Measurements from ENCODE around the gene SERPINB1. TPM values are rescaled to one million over a fixed set of nuclear protein-coding genes. Genes with fewer than 3 reads are reported as not detected.
A peak's percentile ranks its signal among the peaks of the same experiment; 100 is the strongest.
"Not testable (repeated sequence)": the region's sequence is repeated elsewhere in the genome, so short reads cannot be mapped to it uniquely, and the experiment has no call there.

The SERPINB1 gene
- total RNA-seq, 1 experiment from 2014 or later = 0.22 TPM

DNA sequence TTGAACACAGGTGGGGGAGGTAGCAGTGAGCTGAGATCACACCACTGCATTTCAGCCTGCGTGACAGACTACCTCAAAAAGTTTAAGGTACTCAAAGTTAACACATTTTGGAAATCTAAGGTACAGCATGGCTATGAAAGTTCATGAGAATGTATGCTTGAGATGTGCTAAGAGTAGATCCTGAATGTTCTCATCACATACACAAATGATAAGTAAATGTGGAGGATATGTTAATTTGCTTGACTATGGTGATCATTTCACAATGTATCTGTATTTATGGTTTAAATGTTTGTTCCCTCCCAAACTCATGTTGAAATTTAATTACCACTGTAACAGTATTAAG, 20.1 kb upstream of the SERPINB1 start:
- H2AFZ ChIP-seq (ENCODE audit: low read length) = no peak overlapping the region
- peak; percentile 59 for DNase-seq
- H3K4me3 ChIP-seq (ENCODE audit: low read length) = peak overlapping the region; percentile 42; the same call in 1 of the 2 replicates

GRCh38 chr6:2861060-2861821, 19.6 kb upstream of the SERPINB1 start:
- Histone ChIP-seq H3K4me1 (ENCODE audit: low read length) (peaks cover 72% of the 10 kb centered on the region), H3K36me3 (ENCODE audit: insufficient read depth, low read length) (no peaks in the 10 kb centered on the region), H3K27ac (ENCODE audit: low read length) (peak overlapping the region; percentile 99), H3K9me3 (ENCODE audit: low read length) (no peaks in the 10 kb centered on the region), H4K20me1 (ENCODE audit: insufficient read depth, low read depth, low read length) (no peaks in the 10 kb centered on the region), H3K79me2 (ENCODE audit: low read length) (no peaks in the 10 kb centered on the region), H2AFZ (ENCODE audit: low read length) (no peak overlapping the region), H3K27me3 (ENCODE audit: low read length) (no peaks in the 10 kb centered on the region), H3K9me2 (replicated peaks; ENCODE audit: insufficient read depth, low read length) (no peaks in the 10 kb centered on the region), H3K9ac (ENCODE audit: low read length) (peak overlapping the region; percentile 62), H3K4me2 (ENCODE audit: low read depth, low read length, poor library complexity, severe bottlenecking) (peak overlapping the region; percentile 71), H3K4me3 (ENCODE audit: low read length) (peak overlapping the region; percentile 28; the same call in 1 of the 2 replicates)
- peak; percentile 60 for DNase-seq

More for the DNA sequence above, 20.1 kb upstream of the SERPINB1 start:
- Histone ChIP-seq H4K20me1 (ENCODE audit: insufficient read depth, low read depth, low read length) (no peaks in the 10 kb centered on the region), H3K27me3 (ENCODE audit: low read length) (no peaks in the 10 kb centered on the region), H3K9me3 (ENCODE audit: low read length) (no peaks in the 10 kb centered on the region), H3K4me1 (ENCODE audit: low read length) (peaks cover 78% of the 10 kb centered on the region), H3K9me2 (replicated peaks; ENCODE audit: insufficient read depth, low read length) (no peaks in the 10 kb centered on the region), H3K27ac (ENCODE audit: low read length) (peak overlapping the region; percentile 99), H3K36me3 (ENCODE audit: insufficient read depth, low read length) (no peaks in the 10 kb centered on the region), H3K79me2 (ENCODE audit: low read length) (no peaks in the 10 kb centered on the region), H3K4me2 (ENCODE audit: low read depth, low read length, poor library complexity, severe bottlenecking) (peak overlapping the region; percentile 71), H3K9ac (ENCODE audit: low read length) (peak overlapping the region; percentile 62)

DNA sequence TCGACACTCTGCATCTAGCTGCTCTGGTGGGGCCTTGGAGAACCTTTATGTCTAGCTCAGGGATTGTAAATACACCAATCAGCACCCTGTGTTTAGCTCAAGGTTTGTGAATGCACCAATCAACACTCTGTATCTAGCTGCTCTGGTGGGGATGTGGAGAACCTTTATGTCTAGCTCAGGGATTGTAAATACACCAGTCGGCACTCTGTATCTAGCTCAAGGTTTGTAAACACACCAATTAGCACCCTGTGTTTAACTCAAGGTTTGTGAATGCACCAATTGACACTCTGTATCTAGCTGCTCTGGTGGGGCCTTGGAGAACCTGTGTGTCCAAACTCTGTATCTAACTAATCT, 19.0 kb upstream of the SERPINB1 start:
- H3K9me2 ChIP-seq (replicated peaks; ENCODE audit: insufficient read depth, low read length); DNase-seq; H3K4me2 ChIP-seq (ENCODE audit: low read depth, low read length, poor library complexity, severe bottlenecking); H3K79me2 ChIP-seq (ENCODE audit: low read length); H3K27me3 ChIP-seq (ENCODE audit: low read length); H3K9me3 ChIP-seq (ENCODE audit: low read length); H3K4me3 ChIP-seq (ENCODE audit: low read length); H4K20me1 ChIP-seq (ENCODE audit: insufficient read depth, low read depth, low read length); H2AFZ ChIP-seq (ENCODE audit: low read length); H3K9ac ChIP-seq (ENCODE audit: low read length); H3K36me3 ChIP-seq (ENCODE audit: insufficient read depth, low read length): not testable (repeated sequence)
- Histone ChIP-seq H3K27ac (ENCODE audit: low read length) (0 out of 2 replicates have a peak overlapping the region, but pooled peaks have one; percentile 44), H3K4me1 (ENCODE audit: low read length) (peaks cover 69% of the 10 kb centered on the region)

GRCh38 chr6:2859798-2860705, 18.4 kb upstream of the SERPINB1 start:
- H3K9me3 ChIP-seq (ENCODE audit: low read length); H3K4me2 ChIP-seq (ENCODE audit: low read depth, low read length, poor library complexity, severe bottlenecking); H3K4me3 ChIP-seq (ENCODE audit: low read length); H3K9ac ChIP-seq (ENCODE audit: low read length); DNase-seq; H2AFZ ChIP-seq (ENCODE audit: low read length); H3K27me3 ChIP-seq (ENCODE audit: low read length); H3K9me2 ChIP-seq (replicated peaks; ENCODE audit: insufficient read depth, low read length); H4K20me1 ChIP-seq (ENCODE audit: insufficient read depth, low read depth, low read length); H3K36me3 ChIP-seq (ENCODE audit: insufficient read depth, low read length); H3K79me2 ChIP-seq (ENCODE audit: low read length): not testable (repeated sequence)
- H3K27ac ChIP-seq (ENCODE audit: low read length) = peak overlapping the region; percentile 77
- H3K4me1 ChIP-seq (ENCODE audit: low read length) = peaks cover 71% of the 10 kb centered on the region

DNA sequence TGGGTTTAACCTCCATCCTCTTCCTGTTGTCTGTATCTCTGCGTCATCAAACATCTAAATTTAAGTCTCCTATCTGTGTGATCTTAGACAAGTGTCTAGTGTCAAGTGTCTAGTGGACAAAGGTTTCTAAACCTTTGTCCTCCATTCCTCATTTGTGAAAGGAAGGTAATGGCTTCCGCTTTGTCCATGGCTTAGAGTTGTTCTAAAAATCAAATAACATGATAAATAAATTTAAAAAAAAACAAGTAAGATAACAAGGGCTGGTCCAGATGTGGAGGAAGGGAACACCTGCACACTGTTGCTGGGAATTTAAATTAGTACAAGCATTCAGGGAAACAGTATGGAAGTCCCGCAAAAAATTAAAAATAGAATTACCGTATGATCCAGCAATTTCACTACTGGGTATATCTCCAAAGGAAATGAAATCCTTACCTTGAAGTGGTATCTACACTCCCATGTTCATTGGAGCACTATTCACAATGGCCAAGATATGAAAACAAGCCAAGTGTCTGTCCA, 17.6 kb upstream of the SERPINB1 start:
- Histone ChIP-seq H3K27ac (ENCODE audit: low read length) (peak overlapping the region; percentile 77), H2AFZ (ENCODE audit: low read length) (peak overlapping the region; percentile 23), H3K79me2 (ENCODE audit: low read length) (no peaks in the 10 kb centered on the region), H3K9me3 (ENCODE audit: low read length) (no peaks in the 10 kb centered on the region), H3K36me3 (ENCODE audit: insufficient read depth, low read length) (no peaks in the 10 kb centered on the region), H3K4me3 (ENCODE audit: low read length) (no peak overlapping the region), H3K4me2 (ENCODE audit: low read depth, low read length, poor library complexity, severe bottlenecking) (peak overlapping the region; percentile 35), H3K27me3 (ENCODE audit: low read length) (no peaks in the 10 kb centered on the region), H3K4me1 (ENCODE audit: low read length) (peaks cover 71% of the 10 kb centered on the region), H3K9ac (ENCODE audit: low read length) (peak overlapping the region; percentile 40), H4K20me1 (ENCODE audit: insufficient read depth, low read depth, low read length) (no peaks in the 10 kb centered on the region), H3K9me2 (replicated peaks; ENCODE audit: insufficient read depth, low read length) (no peaks in the 10 kb centered on the region)
- no peak for DNase-seq

GRCh38 chr6:2857580-2858337, 16.1 kb upstream of the SERPINB1 start:
- peak overlapping the region; percentile 65; the same call in 1 of the 2 replicates for H2AFZ ChIP-seq (ENCODE audit: low read length)
- no peaks in the 10 kb centered on the region for H3K9me2 ChIP-seq (replicated peaks; ENCODE audit: insufficient read depth, low read length)
- H3K4me2 ChIP-seq (ENCODE audit: low read depth, low read length, poor library complexity, severe bottlenecking) = peak overlapping the region; percentile 35
- H3K27me3 ChIP-seq (ENCODE audit: low read length) = no peaks in the 10 kb centered on the region
- H3K27ac ChIP-seq (ENCODE audit: low read length) = peak overlapping the region; percentile 77
- peaks cover 67% of the 10 kb centered on the region for H3K4me1 ChIP-seq (ENCODE audit: low read length)
- H3K9me3 ChIP-seq (ENCODE audit: low read length) = no peaks in the 10 kb centered on the region
- no peaks in the 10 kb centered on the region for H3K36me3 ChIP-seq (ENCODE audit: insufficient read depth, low read length)
- no peaks in the 10 kb centered on the region for H3K79me2 ChIP-seq (ENCODE audit: low read length)
- H4K20me1 ChIP-seq (ENCODE audit: insufficient read depth, low read depth, low read length) = no peaks in the 10 kb centered on the region
- H3K9ac ChIP-seq (ENCODE audit: low read length) = peak overlapping the region; percentile 40
- H3K4me3 ChIP-seq (ENCODE audit: low read length) = 0 out of 2 replicates have a peak overlapping the region, but pooled peaks have one; percentile 12
- no peak for DNase-seq

GRCh38 chr6:2857185-2857579, 15.5 kb upstream of the SERPINB1 start:
- H3K79me2 ChIP-seq (ENCODE audit: low read length) = no peaks in the 10 kb centered on the region
- no peaks in the 10 kb centered on the region for H4K20me1 ChIP-seq (ENCODE audit: insufficient read depth, low read depth, low read length)
- no peak overlapping the region for H3K4me2 ChIP-seq (ENCODE audit: low read depth, low read length, poor library complexity, severe bottlenecking)
- H3K4me3 ChIP-seq (ENCODE audit: low read length) = no peak overlapping the region
- H3K27ac ChIP-seq (ENCODE audit: low read length) = peak overlapping the region; percentile 77
- H3K36me3 ChIP-seq (ENCODE audit: insufficient read depth, low read length) = no peaks in the 10 kb centered on the region
- H3K9me3 ChIP-seq (ENCODE audit: low read length) = no peaks in the 10 kb centered on the region
- H3K9me2 ChIP-seq (replicated peaks; ENCODE audit: insufficient read depth, low read length) = no peaks in the 10 kb centered on the region
- no peak for DNase-seq
- no peak overlapping the region for H2AFZ ChIP-seq (ENCODE audit: low read length)
- peaks cover 61% of the 10 kb centered on the region for H3K4me1 ChIP-seq (ENCODE audit: low read length)
- H3K9ac ChIP-seq (ENCODE audit: low read length) = no peak overlapping the region
- no peaks in the 10 kb centered on the region for H3K27me3 ChIP-seq (ENCODE audit: low read length)

Data from Karpas-422 (cell line).